Measurements from ENCODE around the gene MAZ.

MAZ gene

DNA sequence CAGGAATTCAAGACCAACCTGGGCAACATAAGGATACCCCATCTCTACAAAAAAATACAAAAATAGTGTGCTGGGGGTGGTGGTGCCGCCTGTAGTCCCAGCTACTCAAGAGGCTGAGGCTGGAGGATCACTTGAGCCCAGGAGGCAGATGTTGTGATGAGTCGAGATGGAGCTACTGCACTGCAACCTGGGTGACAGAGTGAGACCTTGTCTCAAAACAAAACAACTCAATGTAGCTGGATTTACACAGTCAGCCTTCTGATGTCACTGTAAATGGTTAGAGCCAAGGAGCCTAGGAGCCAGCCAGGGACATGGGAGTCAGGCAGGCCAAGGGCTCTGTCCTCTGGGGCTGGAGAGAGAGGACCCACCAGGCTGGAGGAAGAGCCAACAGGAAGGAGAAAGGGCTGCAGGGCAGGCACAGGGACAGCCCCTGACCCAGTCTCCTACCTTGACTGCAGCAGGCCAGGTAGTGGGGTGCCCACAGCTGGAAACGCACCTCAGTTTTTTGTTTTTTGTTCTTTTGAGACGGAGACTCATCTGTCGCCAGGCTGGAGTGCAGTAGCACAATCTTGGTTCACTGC, 48.3 kb downstream of the MAZ start:
- intact Hi-C loops (cut with micrococcal nuclease): no loop called here
- Mint-ChIP-seq H3K9me3 (no peaks in the 10 kb centered on the region), H3K27me3 (no peaks in the 10 kb centered on the region), H3K27ac (peak overlapping the region; percentile 36), H3K4me1 (ENCODE audit: low read depth) (peaks cover 14% of the 10 kb centered on the region), H3K36me3 (ENCODE audit: low read depth) (peaks cover 35% of the 10 kb centered on the region), H3K4me3 (no peak overlapping the region)

DNA sequence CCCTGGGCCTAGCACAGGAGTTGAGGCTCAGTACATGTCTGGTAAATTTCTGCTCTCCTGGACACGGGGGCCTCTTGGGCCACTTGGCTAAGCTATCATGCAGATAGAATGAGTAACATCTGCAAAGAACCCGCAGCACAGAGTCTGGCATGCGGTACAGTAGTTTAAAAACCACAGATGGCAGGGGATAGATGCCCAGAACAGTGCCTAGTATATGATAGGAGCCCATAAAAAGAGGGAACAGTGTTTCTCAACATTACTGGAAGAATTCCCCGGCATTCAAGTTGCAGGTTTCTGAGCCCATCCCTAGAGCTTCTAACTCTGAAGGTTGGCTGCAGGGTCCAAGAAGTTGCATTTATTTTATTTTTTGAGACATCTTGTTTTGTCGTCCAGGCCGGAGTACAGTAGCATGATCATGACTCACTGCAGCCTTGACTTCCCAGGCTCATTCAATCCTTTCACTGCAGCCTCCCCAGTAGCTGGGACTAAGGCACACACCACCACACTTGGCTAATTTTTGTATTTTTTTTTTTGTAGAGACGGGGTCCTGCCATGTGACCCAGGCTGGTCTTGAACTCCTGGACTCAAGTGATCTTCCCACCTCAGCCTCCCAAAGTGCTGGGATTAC, 50.9 kb downstream of the MAZ start:
- H3K4me1 Mint-ChIP-seq (ENCODE audit: low read depth): peaks cover 16% of the 10 kb centered on the region
- H3K27me3 Mint-ChIP-seq: no peaks in the 10 kb centered on the region
- intact Hi-C loops (cut with micrococcal nuclease): no loop called here
- H3K4me3 Mint-ChIP-seq: no peak overlapping the region
- H3K36me3 Mint-ChIP-seq (ENCODE audit: low read depth): peaks cover 43% of the 10 kb centered on the region
- H3K9me3 Mint-ChIP-seq: no peaks in the 10 kb centered on the region
- no peak overlapping the region for H3K27ac Mint-ChIP-seq

DNA sequence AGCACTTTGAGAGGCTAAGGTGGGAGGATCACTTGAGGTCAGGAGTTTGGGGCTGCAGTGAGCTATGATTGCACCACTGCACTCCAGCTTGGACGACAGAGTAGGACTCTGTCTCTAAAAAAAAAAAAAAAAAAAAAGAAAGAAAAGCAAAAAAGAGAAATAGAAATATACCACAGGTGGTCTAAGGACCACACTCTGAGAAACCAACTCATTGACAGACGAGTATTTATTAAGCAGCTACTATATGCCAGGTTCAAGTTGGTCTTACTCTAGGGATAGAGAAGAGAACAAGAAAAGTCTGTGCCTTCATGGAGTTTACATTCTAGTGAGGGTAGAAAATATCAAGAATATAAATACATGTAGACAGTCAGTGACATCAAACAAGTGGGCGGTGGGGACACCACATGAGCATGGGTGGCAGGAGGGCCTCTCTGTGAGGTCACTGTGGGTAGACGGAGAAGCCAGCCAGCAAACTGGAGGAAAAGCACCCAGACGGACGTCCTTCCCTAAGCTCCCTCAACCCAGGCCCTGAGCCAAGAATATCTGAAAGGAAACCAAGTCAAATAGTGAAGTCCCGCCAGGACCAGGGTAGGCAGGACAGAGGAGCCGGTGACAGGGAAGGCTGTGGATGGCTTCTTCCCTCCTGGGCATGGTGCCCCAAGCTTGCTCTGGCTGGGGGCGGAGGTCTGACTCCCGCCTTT, 52.0 kb downstream of the MAZ start:
- Mint-ChIP-seq H3K27me3 (no peaks in the 10 kb centered on the region), H3K9me3 (no peaks in the 10 kb centered on the region), H3K27ac (no peak overlapping the region), H3K4me3 (no peak overlapping the region), H3K4me1 (ENCODE audit: low read depth) (peaks cover 22% of the 10 kb centered on the region), H3K36me3 (ENCODE audit: low read depth) (peaks cover 49% of the 10 kb centered on the region)
- intact Hi-C loops (cut with micrococcal nuclease): no loop called here

- Mint-ChIP-seq H3K27me3 (no peaks in the 10 kb centered on the region), H3K4me1 (ENCODE audit: low read depth) (peaks cover 29% of the 10 kb centered on the region), H3K9me3 (no peaks in the 10 kb centered on the region), H3K4me3 (no peak overlapping the region), H3K27ac (no peak overlapping the region), H3K36me3 (ENCODE audit: low read depth) (peaks cover 49% of the 10 kb centered on the region)
- intact Hi-C loops (cut with micrococcal nuclease): no loop called here
Observed at GRCh38 chr16:29858974-29859373, 52.6 kb downstream of the MAZ start.

GRCh38 chr16:29860218-29860617, 53.9 kb downstream of the MAZ start:
- Mint-ChIP-seq H3K27ac (no peak overlapping the region), H3K4me1 (ENCODE audit: low read depth) (peaks cover 29% of the 10 kb centered on the region), H3K9me3 (no peaks in the 10 kb centered on the region), H3K27me3 (no peaks in the 10 kb centered on the region), H3K36me3 (ENCODE audit: low read depth) (peaks cover 49% of the 10 kb centered on the region), H3K4me3 (no peak overlapping the region)
- intact Hi-C loops (cut with micrococcal nuclease): loop anchor here (5.0 kb wide), 1 partner anchor 38 kb away; the partner anchor contains the start of gene MVP

All from dendritic cell treated with granulocyte-macrophage colony-stimulating factor and Interleukin-4, amounts not matched to agents 40 ng/mL and 50 ng/mL, for 4 days (primary cell).